Medulla oblongata (tissue), 1 donor: ENCODE results near the gene F10.
"Not testable (repeated sequence)": the region's sequence is repeated elsewhere in the genome, so short reads cannot be mapped to it uniquely, and the experiment has no call there.

Experiments
- DNase-seq: peaks from one replicate; pipeline ENCODE4 v3.0.0-alpha.2; 2015; ENCODE audit errors: extremely low spot score

The F10 gene

DNA sequence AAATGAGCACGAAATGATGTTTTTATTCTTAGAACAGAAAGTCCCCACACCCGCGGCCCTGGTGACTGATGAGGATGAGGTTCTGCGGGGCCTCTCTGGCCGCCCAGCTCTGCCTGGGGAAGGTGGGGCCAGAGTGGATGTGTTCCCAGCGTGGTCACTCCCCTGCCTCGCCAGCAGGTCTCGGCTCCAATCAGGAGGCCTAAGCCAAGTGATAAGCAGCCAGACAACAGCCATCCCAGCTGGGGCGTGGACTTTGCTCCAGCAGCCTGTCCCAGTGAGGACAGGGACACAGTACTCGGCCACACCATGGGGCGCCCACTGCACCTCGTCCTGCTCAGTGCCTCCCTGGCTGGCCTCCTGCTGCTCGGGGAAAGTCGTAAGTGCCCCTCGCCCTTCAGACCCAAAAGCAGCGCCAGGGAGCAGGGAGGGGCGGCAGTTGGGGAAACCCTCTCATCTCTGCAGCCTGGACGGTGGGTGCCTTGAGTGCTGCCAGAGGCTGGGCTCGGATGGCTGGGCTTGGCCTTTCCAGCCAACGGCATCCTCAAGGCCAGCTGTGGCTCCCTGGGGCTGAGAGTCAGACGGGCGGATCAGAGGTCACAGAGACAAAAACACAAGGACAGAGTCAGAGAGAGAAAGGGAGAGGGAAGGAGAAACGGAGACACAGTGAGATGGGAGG is at the start of gene F10:
TSS of gene F10 (plus strand) at position 250 of the 676 bp plus-strand sequence. CDS start at position 307, 57 bp downstream.
- DNase-seq = no peak

DNA sequence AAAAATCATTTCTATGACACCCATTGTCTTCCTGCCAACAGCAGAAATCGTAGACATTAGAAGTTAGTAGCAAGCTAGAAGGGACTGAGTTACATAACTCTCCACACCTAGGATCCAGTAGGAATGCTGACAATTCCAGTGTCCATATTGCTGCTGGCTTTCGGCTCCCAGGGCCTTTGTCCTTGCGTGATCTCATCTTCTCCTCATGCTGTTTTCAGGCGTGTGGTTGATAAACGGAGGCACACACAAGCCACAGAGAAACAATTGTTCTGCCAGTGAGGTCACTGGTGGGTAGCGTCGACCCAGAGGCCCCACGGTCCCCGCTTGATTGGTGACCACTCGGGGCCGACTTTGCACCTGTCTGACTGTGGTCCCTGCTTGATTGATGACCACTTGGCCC is 48.7 kb upstream of the F10 start:
- DNase-seq = no peak

DNA sequence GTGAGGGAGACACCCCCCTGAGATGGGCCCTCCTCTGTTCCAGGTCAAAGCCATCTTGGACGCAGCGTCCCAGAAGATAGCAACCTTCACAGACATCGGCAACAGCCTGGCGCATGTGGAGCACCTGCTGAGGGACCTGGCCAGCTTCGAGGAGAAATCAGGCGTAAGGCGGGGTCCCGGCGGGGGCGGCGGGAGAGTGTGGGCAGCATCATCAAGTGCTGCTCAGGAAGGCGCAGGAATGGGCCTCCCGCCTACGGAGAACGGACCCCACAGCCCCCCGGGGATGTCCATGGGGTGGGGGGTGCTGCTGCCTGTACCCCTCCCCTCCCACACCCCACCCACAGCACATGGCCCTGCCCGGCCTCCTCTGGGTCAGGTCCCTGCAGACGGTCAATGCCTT is 48.2 kb upstream of the F10 start:
- no peak for DNase-seq

DNA sequence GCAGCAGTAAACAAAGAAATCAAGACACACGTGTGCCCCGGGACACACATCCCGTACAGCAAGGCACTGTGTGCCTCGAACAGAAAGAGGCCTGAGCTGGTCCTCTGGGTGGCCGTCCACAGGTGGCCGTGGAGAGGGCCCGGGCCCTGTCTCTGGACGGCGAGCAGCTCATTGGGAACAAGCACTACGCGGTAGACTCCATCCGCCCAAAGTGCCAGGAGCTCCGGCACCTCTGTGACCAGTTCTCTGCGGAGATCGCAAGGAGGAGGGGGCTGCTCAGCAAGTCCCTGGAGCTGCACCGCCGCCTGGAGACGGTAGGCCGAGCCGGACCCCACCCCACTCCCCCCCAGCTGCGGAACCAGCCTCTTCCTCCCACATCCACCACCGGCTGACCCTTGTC is 47.7 kb upstream of the F10 start:
- no peak for DNase-seq

DNA sequence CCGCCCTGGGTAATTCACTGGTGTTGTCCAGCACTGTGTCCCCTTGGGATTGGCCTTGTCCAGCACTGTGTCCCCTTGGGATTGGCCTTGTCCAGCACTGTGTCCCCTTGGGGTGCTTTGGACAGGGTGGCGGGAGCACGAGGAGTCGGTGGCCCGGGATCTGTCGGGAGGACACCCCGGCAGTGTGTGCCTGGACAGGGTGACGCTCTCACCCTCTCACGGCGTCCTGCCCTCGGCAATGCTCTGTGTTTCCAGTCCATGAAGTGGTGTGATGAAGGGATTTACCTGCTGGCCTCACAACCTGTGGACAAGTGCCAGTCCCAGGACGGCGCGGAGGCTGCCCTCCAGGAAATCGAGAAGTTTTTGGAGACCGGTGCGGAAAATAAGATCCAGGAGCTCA is 46.9 kb upstream of the F10 start:
- no peak for DNase-seq

DNA sequence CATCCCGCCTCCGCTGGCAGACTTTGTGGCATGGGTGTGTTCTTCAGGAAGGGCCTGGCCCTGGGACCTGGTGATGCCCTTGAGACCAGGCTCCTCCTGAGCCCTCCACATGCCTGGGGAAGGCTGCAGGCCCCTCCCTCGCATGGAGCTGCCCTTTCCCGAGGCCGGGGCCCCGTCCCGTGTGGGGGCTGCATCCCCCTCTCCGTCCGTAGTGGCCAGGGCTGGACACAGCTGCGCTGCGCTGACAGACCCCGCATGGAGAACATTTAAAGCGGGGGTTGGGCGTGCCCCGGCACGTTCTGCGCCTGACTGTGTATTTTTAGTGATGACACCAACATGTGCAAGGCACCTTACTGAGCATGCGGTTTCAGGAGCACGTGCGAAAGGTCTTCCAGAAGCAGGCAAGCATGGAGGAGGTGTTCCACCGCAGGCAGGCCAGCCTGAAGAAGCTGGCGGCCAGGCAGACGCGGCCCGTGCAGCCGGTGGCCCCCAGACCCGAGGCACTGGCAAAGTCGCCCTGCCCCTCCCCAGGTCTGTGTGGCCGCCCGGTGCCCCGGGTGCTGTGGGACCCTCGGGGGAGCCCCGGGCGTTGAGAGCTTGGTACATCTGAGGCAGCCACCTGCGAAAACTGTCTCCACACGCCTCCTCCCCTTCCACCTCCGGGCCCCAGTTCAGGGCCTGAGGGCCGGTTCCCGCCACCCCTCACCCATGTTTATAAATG is 45.8 kb upstream of the F10 start:
- DNase-seq = no peak

DNA sequence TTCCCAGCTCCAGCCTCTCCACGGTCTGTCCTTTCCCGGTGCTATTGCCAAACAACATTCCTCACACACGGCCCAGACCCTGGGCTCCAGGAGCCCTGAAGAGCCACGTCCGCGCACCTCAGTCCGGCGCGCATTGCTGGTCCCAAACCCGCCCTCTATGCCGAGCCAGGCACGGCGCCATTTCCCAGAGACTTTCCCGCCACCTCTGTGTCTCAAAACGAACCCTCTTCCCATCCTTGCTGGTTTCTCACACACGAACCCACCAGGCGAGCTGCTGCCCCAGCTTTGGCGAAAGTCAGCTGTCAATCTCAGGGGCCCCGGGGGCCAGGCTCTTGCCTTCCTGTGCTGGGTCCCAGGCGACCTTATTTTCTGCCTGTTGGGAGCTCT is 45.0 kb upstream of the F10 start:
- DNase-seq = no peak

DNA sequence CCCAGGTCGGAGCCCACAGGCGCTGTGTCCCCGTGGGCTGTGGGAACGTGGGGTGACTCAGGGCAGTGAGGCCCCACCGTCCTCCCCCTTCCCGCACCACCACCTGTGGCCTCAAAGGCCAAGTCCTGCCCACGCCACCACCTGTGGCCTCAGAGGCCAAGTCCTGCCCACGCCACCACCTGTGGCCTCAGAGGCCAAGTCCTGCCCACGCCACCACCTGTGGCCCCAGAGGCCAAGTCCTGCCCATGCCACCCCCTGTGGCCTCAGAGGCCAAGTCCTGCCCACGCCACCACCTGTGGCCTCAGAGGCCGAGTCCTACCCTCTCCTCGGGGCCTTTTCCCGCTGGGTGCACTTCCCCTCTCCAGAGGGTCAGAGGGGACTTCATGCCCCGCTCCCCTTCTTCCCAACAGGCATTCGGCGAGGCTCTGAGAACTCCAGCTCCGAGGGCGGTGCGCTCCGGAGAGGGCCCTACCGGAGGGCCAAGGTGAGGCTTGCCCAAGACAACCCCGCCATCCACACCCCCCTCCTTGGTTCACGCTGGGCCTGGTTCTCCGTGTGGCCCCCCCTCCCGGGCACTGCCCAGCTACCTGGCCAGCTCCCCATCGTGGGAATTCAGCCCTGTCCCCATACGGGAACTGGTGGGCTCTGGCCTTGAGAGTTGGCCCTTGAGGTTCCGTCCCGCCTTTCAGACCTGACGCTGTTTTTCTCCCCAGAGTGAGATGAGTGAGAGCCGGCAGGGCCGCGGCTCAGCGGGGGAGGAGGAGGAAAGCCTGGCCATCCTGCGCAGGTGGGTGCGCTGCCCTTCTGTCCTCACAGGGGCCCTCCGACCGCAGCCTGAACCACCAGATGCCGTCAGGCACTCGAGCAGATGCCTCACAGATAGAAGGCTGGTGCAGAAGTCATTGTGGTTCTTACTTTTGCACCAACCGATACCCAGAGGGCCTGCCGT is 44.4 kb upstream of the F10 start:
- DNase-seq = no peak

DNA sequence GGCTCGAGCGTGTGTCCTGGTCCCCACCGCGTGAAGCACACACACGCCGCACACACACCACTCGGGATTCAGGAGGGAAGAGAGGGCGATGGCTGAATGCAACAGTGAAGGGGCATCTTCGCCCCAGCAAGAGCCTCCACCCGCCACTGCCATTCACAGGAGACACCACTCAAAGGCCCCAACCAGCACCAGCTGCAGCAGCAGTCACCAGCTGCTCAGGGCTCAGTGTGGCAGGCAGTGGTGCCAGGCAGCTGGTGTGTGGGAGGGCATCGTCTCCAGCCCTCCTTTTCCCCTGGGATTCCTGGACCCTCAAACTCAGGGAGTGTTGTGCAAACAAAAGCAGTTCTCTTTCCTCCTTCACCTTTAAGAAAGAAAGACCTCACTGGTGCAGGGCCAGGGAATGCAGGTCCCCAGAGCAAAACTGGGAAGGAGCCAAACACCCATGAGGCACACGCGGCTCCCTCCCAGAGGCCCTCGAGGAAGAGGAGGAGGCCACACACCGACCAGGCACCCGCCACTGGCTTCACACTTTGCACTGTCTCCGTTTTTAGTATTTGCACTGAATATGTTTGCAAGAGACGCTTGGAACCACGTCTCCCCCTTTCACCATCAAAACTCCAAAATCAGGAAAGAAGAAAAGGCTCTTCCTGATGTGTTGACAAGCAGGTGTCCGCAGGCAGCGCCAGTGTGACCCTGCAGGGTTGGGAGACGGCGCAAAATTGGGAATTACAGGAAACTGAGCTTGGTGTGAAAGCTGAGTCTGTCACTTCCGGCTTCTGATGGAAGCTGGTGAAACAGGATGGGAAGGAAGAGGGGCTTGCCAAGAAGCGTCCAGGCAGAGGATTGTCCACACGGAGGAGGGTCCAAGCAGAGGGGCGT is 43.5 kb upstream of the F10 start:
- DNase-seq = peak; percentile 62

DNA sequence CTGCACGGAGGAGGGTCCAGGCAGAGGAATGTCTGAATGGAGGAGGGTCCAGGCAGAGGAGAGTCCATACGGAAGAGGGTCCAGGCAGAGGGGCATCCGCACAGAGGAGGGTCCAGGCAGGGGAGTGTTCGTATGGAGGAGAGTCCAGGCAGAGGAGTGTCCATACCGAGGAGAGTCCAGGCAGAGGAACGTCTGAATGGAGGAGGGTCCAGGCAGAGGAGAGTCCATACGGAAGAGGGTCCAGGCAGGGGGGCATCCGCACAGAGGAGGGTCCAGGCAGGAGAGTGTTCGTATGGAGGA is 42.9 kb upstream of the F10 start:
- DNase-seq = not testable (repeated sequence)

DNA sequence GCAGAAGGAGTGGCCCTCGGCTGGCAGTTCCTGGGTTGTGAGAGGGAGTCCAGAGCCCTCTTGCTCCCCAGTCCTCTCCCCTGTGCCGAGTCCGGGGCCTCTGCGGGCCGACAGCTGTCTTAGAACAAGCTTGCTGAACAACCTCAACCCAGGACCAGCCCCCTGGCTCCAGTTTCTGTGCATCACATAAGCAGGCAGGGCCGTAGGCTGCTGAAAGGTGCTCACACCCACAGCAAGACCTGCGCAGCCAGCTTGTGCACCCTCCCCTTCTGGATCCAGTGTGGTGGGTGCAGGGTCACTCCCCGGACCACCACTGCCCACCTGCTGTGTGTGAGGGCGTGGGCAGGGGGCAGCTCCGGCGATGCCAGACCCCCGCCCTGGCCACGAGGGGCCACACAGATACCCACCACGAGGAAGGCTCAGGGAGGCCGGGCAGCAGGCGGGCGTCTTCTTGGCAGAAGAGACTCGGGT is 42.2 kb upstream of the F10 start:
- no peak for DNase-seq

DNA sequence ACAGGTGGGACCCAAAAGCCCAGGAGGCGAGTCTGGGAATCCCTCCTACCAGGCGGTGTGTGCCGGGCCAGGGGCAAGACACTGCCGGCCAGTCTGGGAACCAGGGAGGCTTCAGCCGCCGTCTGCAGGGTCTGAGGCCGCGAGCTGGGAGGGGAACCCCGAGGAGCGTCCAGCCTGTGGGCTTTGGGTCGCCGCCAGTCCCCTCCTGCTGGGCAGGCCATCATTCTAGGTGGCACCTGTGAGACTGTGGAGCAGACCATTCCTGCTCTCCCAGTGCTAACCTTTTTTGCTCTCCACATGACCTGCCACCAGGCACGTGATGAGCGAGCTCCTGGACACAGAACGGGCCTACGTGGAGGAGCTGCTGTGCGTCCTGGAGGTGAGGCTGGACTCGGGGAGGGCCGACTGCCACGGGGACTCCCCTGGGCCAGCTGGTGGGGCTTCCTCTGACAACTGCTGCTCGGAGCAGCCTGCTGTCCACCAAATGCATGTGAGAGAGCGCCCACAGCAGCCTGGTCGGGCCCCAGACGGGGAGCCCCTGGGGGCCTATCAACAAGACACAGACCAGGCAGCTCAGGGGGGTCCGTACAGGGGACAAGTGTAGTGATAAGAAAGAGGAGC is 41.6 kb upstream of the F10 start:
- no peak for DNase-seq

DNA sequence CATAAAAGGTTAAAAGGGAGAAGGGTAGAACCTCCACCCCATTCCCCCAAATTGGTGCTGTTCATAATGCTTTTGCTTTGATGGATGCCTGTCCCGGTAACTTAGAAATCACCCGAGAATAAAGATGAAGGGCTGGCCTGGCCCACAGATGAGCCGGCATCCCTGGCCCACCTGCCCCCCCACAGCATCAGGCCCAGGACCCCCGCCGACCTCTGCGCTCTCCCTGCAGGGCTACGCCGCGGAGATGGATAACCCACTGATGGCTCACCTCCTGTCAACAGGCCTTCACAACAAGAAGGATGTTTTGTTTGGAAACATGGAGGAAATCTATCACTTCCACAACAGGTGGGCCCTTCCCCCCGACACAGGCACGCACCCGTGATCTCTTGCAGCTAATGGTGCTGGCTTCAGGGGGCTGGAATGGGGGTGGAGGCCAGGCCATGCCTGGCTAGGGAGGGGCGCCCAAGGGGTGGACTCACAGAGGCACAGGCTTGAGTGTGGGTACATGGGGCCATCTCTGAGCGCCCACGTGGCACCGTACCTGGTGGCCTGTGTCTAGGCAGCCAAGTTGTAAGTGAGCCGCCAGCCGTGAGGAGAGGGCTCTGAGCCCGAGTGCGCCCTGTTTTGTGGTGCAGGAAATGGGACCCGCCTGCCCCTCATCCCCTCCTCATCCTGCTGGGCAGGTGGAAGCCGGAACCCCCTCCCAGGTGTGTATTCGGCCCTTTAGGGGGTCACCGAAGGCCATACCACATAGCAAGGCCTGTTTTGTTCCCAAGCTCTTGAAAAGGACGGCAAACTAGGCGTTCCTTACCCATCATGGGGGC is 40.2 kb upstream of the F10 start:
- no peak for DNase-seq

DNA sequence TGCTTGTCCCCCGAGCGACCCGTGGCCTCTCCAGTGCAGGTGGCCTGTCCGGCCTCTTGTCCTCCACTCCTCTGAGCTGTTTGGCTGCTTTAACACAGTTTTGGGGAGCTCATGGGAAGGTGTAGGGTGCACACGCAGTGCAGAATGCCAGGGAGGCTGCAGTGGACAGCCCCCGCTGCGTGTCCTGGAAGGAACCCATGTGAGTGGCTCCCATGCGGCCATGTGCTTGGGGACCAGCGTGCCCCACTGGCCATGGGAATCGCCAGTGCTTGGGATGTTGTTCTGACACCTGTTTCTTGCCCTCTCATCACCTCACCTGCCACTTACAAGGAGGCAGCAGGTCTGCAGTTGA is 39.6 kb upstream of the F10 start:
- no peak for DNase-seq

DNA sequence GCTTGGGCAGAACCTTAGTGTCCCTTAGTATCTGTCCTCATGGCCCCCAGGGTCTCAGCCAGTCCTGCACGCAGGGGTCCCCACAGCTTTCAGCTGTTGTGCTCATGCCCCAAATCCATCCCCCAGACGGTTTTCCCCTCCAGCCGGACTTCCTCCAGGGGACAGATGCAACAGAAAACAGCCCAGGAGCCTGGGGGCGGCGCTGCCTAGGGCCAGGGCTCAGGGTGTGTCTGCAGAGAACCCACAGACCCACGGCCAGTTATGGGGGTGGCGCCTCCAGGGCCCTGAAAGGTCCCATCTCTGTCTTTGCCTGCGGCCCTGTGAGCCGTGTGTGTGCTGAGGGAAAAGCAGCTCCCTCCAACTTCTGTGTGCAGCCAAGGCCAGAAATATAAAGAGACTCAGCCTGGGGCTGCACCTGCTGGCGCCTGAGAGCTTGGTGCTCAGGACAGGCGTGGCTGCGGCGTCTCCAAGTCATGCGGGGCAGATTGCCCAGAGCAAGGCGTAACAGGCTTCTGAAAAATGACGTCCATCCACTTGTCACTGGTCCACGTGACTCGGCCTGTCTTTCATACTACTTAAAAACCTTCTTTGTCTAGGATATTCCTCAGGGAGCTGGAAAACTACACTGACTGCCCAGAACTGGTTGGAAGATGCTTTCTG is 39.1 kb upstream of the F10 start:
- DNase-seq = peak; percentile 93

DNA sequence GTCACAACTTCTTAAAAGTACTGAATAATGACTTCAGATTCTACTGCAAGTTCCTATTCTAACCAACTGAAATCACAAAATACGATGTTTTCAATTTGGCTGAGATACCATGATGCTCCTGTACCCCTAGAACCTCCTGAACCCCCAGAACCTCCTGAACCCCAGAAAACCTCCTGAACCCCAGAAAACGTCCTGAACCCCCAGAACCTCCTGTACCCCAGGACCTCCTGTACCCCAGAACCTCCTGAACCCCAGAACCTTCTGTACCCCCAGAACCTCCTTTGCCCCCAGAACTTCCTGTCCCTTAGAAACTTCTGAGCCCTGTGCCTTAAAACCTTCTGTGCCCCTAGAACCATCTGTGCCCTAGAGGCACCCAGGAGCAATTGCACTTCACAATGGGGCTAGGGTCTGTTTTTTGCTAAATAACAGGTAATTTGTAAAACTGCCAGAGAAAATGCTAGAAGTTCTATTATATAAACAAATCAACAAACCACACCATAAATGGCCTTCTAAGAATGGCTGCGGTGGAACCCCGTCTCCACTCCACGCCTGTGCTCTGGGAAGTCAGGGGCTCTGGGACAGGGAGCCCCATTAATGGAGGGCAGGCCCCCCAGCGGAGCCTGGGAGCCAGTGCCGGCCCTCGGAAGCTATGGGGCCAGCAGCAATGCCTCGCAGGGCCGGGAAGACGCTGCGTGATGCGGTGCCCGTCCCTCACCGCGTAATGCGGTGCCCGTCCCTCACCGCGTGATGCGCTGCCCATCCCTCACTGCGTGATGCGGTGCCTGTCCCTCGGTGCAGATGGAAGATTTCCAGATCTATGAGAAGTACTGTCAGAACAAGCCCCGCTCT is 38.3 kb upstream of the F10 start:
- no peak for DNase-seq

DNA sequence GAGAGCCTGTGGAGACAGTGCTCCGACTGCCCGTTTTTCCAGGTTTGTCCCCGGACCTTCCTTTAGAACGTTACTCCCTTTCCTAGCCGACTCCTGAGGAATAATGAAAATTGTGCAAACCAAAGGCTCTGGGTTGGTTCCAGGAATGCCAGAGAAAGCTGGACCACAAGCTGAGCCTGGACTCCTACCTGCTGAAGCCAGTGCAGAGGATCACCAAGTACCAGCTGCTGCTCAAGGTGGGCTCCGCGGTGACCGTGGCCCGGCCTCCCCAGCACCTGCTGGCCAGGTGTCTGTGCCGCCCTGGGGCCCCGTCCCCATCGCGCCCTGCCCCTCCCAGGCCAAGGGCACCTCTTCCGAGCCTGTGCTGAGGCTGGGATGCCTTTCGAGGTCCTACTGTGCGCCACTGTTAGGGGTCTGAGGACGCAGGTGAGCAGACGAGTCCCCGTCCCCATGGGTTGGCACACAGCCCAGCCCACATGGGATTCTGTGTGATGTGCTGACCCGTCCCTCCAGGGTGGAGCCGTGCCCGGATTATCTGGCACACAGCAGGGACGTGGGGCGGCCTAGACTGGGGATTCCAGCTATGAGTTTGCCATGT is 37.6 kb upstream of the F10 start:
- no peak for DNase-seq

DNA sequence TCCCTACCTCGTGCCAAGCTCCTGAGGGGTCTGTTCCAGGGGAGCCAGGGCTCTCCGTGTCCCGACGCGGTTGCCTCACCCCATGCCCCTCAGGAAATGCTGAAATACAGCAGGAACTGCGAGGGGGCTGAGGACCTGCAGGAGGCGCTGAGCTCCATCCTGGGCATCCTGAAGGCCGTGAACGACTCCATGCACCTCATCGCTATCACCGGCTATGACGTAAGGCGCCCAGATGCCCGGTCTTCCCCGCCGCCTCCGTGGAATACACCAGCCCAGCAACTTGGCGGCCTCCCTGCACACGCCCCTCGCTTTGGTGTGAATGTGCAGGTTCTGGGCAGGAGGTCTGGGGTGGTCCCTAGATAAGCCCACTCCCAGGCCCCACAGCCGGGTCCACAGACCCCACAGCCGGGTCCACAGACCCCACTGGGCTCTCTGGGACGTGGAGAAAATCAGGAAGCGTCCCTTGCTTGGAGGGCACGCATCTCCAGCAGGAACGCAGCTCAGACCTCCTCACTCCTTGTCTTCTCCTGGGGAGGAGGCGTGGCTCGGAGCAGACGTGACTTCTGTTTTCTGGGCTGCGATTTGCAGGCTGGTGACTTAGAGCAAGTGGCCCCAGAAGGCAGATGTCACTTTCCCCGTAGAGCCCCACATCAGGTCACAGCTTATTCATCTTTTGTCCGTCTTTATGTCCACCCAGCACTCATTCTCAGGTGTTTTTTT is 36.4 kb upstream of the F10 start:
- no peak for DNase-seq
